K562 (cell line): ENCODE data around the gene PPP4C. TPM values are rescaled to one million over a fixed set of nuclear protein-coding genes. Genes with fewer than 3 reads are reported as not detected.

ENCODE experiments used
- ATAC-seq: fragments of 200-7000 bp; cut with Tn5 transposase; 3 replicates; pipeline ENCODE4 v1.9.1; 2020; ENCODE audit warnings: moderate library complexity
- BruUV-seq: library from RNA; stranded (reverse); fragments of 400-500 nt; replicated peaks from 2 replicates; lab custom pipeline; 2021; lab: Mats Ljungman, UMichigan
- CTCF ChIA-PET: fragments of 300-600 bp; formaldehyde crosslinking; extraction: SDS; loops from one replicate; lab custom pipeline; 2021; ENCODE audit warnings: low intra/inter-chr PET ratio; lab: Yijun Ruan, JAX
- POLR2A ChIA-PET: fragments of 300-600, 350-650 bp; sonication (Branson Sonifier 250); formaldehyde crosslinking; extraction: SDS; loops from one replicate; lab custom pipeline; 2021; ENCODE audit warnings: antibody characterized with exemption, inconsistent platforms; lab: Yijun Ruan, JAX
- DNase-seq, 4 experiments: peaks; one replicate each; pipeline versions ENCODE4 v3.0.0 to v3.0.0-alpha.2; 2011 to 2018; ENCODE audit warnings: low spot score in 3 of 4, mixed read lengths in 3 of 4; ENCODE audit errors: extremely low read depth in 1 of 4
- FAIRE-seq: peaks from 2 replicates; lab custom pipeline; 2011; peaks lifted over from hg19 to GRCh38; lab: Jason Lieb, UNC
- H2AFZ ChIP-seq: 2 replicates; pipeline ENCODE4 v1.6.0; 2011; ENCODE audit warnings: low read depth, low read length, control low read depth, inconsistent platforms
- H3K27ac ChIP-seq: fragments of 200-600 bp; 3 replicates; pipeline ENCODE4 v1.8.0; 2011; ENCODE audit warnings: low read depth, mild to moderate bottlenecking, control low read depth, inconsistent platforms, low read length, moderate library complexity, mixed read lengths; ENCODE audit errors: extremely low read depth
- H3K27me3 ChIP-seq, 2 experiments: fragments of 300-600 bp in 1 of 2; 2 replicates in 1 of 2; 3 replicates in 1 of 2; pipeline versions ENCODE4 v1.6.0 to v1.8.0; 2011; ENCODE audit warnings: inconsistent platforms in 2 of 2, low read length in 2 of 2, mild to moderate bottlenecking in 1 of 2, mixed read lengths in 1 of 2, moderate library complexity in 1 of 2; ENCODE audit not compliant: control insufficient read depth in 2 of 2, insufficient read depth in 2 of 2
- H3K36me3 ChIP-seq: fragments of 300-600 bp; 3 replicates; pipeline ENCODE4 v1.8.0; 2011; ENCODE audit warnings: mild to moderate bottlenecking, low read length, inconsistent platforms; ENCODE audit not compliant: control insufficient read depth, insufficient read depth
- H3K4me1 ChIP-seq, 2 experiments: fragments of 200-600 bp in 1 of 2; replicated peaks in 1 of 2; 2 replicates in 1 of 2; 3 replicates in 1 of 2; pipeline versions ENCODE4 v1.5.1 to v1.8.0; 2011; ENCODE audit warnings: inconsistent platforms in 2 of 2, low read length in 2 of 2, mild to moderate bottlenecking in 1 of 2, mixed read lengths in 1 of 2, moderate library complexity in 1 of 2; ENCODE audit not compliant: control insufficient read depth in 2 of 2, insufficient read depth in 2 of 2
- H3K4me2 ChIP-seq: 2 replicates; pipeline ENCODE4 v1.6.1; 2011; ENCODE audit warnings: low read length, control low read depth, inconsistent platforms, mixed read lengths; ENCODE audit not compliant: insufficient read depth
- H3K4me3 ChIP-seq: fragments of 200-600 bp; sonication (generic), shearing (Covaris generic); 2 replicates; pipeline ENCODE4 v1.5.1; 2016; ENCODE audit warnings: control low read depth, inconsistent platforms
- H3K79me2 ChIP-seq: fragments of 200-600 bp; 3 replicates; pipeline ENCODE4 v1.8.0; 2011; ENCODE audit warnings: low read length, inconsistent platforms; ENCODE audit not compliant: control insufficient read depth, insufficient read depth
- H3K9ac ChIP-seq, 2 experiments: 2 replicates each; pipeline versions ENCODE4 v1.6.0 to v1.6.1; 2011; ENCODE audit warnings: low read depth in 2 of 2, low read length in 2 of 2, control low read depth in 1 of 2, inconsistent platforms in 1 of 2, mild to moderate bottlenecking in 1 of 2, mixed read lengths in 1 of 2; ENCODE audit not compliant: insufficient read depth in 1 of 2
- H3K9me1 ChIP-seq: one replicate; pipeline ENCODE4 v1.6.0; 2011; ENCODE audit warnings: inconsistent platforms, mild to moderate bottlenecking, low read length, moderate library complexity; ENCODE audit not compliant: control insufficient read depth, insufficient read depth
- H3K9me3 ChIP-seq: replicated peaks from 2 replicates; pipeline ENCODE4 v1.5.1; 2011; ENCODE audit warnings: low read depth, low read length, inconsistent platforms; ENCODE audit not compliant: control insufficient read depth, insufficient read depth
- H4K20me1 ChIP-seq: replicated peaks from 2 replicates; pipeline ENCODE4 v1.6.1; 2011; ENCODE audit warnings: low read length, inconsistent platforms, mixed read lengths; ENCODE audit not compliant: control insufficient read depth, insufficient read depth
- C11orf30 ChIP-seq: fragments of 450-650 bp; IDR thresholded peaks from 2 replicates; pipeline ENCODE4 v1.6.1; 2016; ENCODE audit warnings: low read depth, mild to moderate bottlenecking
- FOXA1 ChIP-seq: fragments of 450-650 bp; IDR thresholded peaks from 2 replicates; pipeline ENCODE4 v1.6.1; 2016; ENCODE audit warnings: mild to moderate bottlenecking, borderline replicate concordance
- MTF1 ChIP-seq: fragments of 250-450 bp; sonication (Bioruptor Pico); IDR thresholded peaks from 2 replicates; pipeline ENCODE4 v1.9.0; 2021; ENCODE audit warnings: moderate library complexity, mild to moderate bottlenecking, inconsistent platforms, borderline replicate concordance
- NCOA4 ChIP-seq: fragments of 450-650 bp; IDR thresholded peaks from 2 replicates; pipeline ENCODE4 v1.6.1; 2018; ENCODE audit warnings: mild to moderate bottlenecking; ENCODE audit not compliant: partially characterized antibody
- POLR2B ChIP-seq: fragments of 450-650 bp; IDR thresholded peaks from 2 replicates; pipeline ENCODE4 v1.6.1; 2018; ENCODE audit warnings: low read depth; ENCODE audit not compliant: partially characterized antibody
- RBM39 ChIP-seq: fragments of 200-400 bp; formaldehyde crosslinking; optimal IDR thresholded peaks from 2 replicates; pipeline ENCODE3; 2018; ENCODE audit warnings: low read depth, low read length
- SAP30 ChIP-seq: fragments of 200-600 bp; sonication (generic); IDR thresholded peaks from 2 replicates; pipeline ENCODE4 v1.6.1; 2012; ENCODE audit warnings: borderline replicate concordance, low read depth, mild to moderate bottlenecking, moderate library complexity, low read length, control low read depth, inconsistent platforms; ENCODE audit not compliant: insufficient read depth, poor library complexity, severe bottlenecking
- SP1 ChIP-seq: sonication (generic); formaldehyde crosslinking; IDR thresholded peaks from 2 replicates; pipeline ENCODE4 v1.8.1; 2022; ENCODE audit warnings: mild to moderate bottlenecking, missing genetic modification reagents
- SRF ChIP-seq, 2 experiments: fragments of 250-450, 450-650 bp in 1 of 2; sonication (Bioruptor Pico) in 1 of 2; sonication (generic) in 1 of 2; formaldehyde crosslinking; IDR thresholded peaks; 2 replicates each; pipeline versions ENCODE4 v1.5.0 to v1.5.1; 2020 to 2022; ENCODE audit warnings: mild to moderate bottlenecking in 1 of 2, missing genetic modification reagents in 1 of 2
- TARDBP ChIP-seq: fragments of 450-650 bp; IDR thresholded peaks from 2 replicates; pipeline ENCODE4 v1.6.1; 2016
- ZFPM2 ChIP-seq: fragments of 250-450 bp; sonication (Bioruptor Pico); IDR thresholded peaks from 2 replicates; pipeline ENCODE4 v1.5.1; 2022; ENCODE audit warnings: mild to moderate bottlenecking
- ZNF778 ChIP-seq: fragments of 450-650 bp; formaldehyde crosslinking; IDR thresholded peaks from 2 replicates; pipeline ENCODE4 v1.4.0; 2020; ENCODE audit warnings: mild to moderate bottlenecking, moderate library complexity
- WGBS: fragments of 100-300 bp; shearing (Covaris generic); methylation state at CpG from one replicate; pipeline ENCODE4 v1.1.6; 2016; ENCODE audit warnings: low coverage, mixed read lengths; ENCODE audit not compliant: insufficient coverage; ENCODE audit errors: missing lambda C conversion rate; 5-methylcytosine and 5-hydroxymethylcytosine counted together
- in situ Hi-C: fragments of 300-500 bp; cut with MboI; formaldehyde crosslinking; loops from 4 replicates; pipeline ENCODE4 v1.15.0; 2018; ENCODE audit warnings: inconsistent platforms, mixed read lengths
- intact Hi-C: fragments of 100-400 bp; cut with micrococcal nuclease; formaldehyde crosslinking; loops from 2 replicates; pipeline ENCODE4 v1.14.2; 2022
- polyA plus RNA-seq, 8 experiments: library from polyadenylated mRNA; depleted of rRNA in 4 of 8; stranded (reverse) in 5 of 8; unstranded in 3 of 8; fragments of >200 nt; fragmentation: Nextera tagmentation in 2 of 8; fragmentation: Illumina TruSeq in 1 of 8; extraction: Ambion mirVana in 2 of 8; extraction: Trizol in 1 of 8; gene quantifications; 2 replicates each; pipeline versions ENCODE4 v1.2.1 to v1.2.3, GENCODE V29; 2011 to 2014; ENCODE audit warnings: inconsistent platforms in 1 of 8, missing spikeins in 1 of 8
- total RNA-seq, 7 experiments: library from RNA; depleted of rRNA in 6 of 7; stranded (reverse); fragments of >200 nt in 6 of 7; fragmentation: Illumina TruSeq in 2 of 7; extraction: Trizol in 2 of 7; gene quantifications; 2 replicates each; pipeline versions ENCODE4 v1.2.1 to v1.2.3, GENCODE V29; 2011 to 2021; ENCODE audit warnings: low replicate concordance in 1 of 7
- TF ChIP-seq, protein P1 (sequence below): sonication (generic); formaldehyde crosslinking; IDR thresholded peaks from 2 replicates; pipeline ENCODE4 v1.8.0; 2022; ENCODE audit warnings: mild to moderate bottlenecking, low read depth, missing genetic modification reagents
- TF ChIP-seq, protein P2 (sequence below): fragments of 450-650 bp; IDR thresholded peaks from 2 replicates; pipeline ENCODE4 v1.6.1; 2016
- TF ChIP-seq, protein P3 (sequence below), 2 experiments: IDR thresholded peaks; 2 replicates each; pipeline ENCODE4 v1.6.1; 2011; ENCODE audit warnings: borderline replicate concordance in 1 of 2, control low read depth in 1 of 2, low read depth in 1 of 2, low read length in 1 of 2, mild to moderate bottlenecking in 1 of 2, mixed read lengths in 1 of 2, moderate library complexity in 1 of 2; ENCODE audit not compliant: insufficient read depth in 1 of 2, insufficient read length in 1 of 2, poor library complexity in 1 of 2, severe bottlenecking in 1 of 2; ENCODE audit errors: extremely low read depth in 1 of 2
- TF ChIP-seq, protein P4 (sequence below): fragments of 450-650 bp; formaldehyde crosslinking; IDR thresholded peaks from 2 replicates; pipeline ENCODE4 v1.4.0; 2020; ENCODE audit warnings: mild to moderate bottlenecking, mixed read lengths

PPP4C gene
- total and polyA plus RNA-seq, 9 of the 15 experiments (the other 6 are each of a cell fraction or from before 2014, with no cell fraction given) = 3.5 to 183 (median 131) TPM

DNA sequence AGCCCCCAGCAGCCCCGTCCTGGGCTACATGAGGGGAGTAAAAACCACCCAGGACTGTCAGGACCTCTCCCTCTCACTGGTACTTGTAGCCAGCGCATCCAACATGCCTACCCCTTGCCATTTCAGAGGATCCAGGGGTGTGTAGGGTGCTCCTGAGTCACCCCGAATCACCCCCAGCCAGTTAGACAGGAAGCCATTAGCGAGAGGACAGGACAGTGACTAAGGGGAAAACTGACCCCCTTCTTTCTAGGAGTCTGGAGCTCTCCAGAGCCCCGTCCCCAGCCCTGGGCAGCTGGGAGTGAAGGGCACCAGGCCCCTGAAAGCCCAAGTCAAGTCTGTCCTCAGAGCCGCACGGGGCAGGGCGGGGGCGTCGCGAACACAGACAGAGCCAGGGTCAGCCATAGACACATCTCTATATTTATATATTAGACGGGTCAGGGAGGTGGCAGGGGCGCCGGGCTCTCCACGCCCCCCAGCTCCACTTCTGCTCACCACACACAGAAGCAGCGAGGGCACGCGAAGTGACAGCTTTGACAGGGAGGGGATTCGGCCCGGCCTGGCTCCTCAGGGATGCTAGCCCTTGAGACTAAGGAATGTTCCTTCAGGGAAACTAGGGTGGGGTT lies 38.0 kb downstream of the PPP4C start (continued):
- TF ChIP-seq SAP30 (peak; percentile 8), NCOA4 (no peak), ZFPM2 (CRISPR knock-in tag) (no peak), SP1 (peak; percentile 5; the same call in 1 of the 2 replicates), C11orf30 (0 out of 2 replicates have a peak, but pooled peaks have one; percentile 16), MTF1 (no peak), RBM39 (no peak), TARDBP (no peak)
- TF ChIP-seq, protein P1, sequence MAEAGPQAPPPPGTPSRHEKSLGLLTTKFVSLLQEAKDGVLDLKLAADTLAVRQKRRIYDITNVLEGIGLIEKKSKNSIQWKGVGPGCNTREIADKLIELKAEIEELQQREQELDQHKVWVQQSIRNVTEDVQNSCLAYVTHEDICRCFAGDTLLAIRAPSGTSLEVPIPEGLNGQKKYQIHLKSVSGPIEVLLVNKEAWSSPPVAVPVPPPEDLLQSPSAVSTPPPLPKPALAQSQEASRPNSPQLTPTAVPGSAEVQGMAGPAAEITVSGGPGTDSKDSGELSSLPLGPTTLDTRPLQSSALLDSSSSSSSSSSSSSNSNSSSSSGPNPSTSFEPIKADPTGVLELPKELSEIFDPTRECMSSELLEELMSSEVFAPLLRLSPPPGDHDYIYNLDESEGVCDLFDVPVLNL (CRISPR knock-in tag) = no peak
- TF ChIP-seq, all 486 proteins: peak for 7

DNA sequence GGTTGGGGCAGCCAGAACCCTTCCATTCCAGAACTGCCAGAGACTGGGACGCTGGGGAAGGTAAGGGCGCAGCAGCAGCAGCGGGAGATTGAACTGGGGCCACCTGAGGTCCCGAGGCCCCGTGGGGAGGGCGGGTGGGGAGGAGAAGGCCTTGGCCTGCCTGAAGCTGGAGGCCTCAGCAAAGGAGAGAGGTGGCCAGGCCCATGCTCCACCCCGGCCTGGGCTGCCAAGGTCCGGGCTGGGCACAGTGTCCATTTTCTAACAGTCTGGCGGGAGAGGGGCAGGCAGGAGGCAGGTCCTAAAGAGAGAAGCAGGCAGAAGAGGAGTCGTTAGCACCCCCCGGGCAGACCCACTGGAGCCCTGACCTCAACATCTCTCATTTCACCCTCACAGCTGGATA lies 38.6 kb downstream of the PPP4C start:
- H4K20me1 ChIP-seq = no peaks in the 10 kb centered on the region
- in situ Hi-C loops (no loop called here), intact Hi-C loops (no loop called here)
- 85% methylated on average over 9 of the region's 11 CpGs for WGBS
- H3K4me2 ChIP-seq = no peak overlapping the region
- CTCF ChIA-PET = no interaction called here
- ATAC-seq (no peak), FAIRE-seq (no peak), DNase-seq (no peak)
- POLR2A ChIA-PET = interaction anchor here (0.6 to 1.5 kb wide), 4 partner anchors 9 to 423 kb away, joined by 3 read pairs; partner anchors contain the start of gene ALDOA
- peak overlapping the region; percentile 60; the same call in 1 of the 3 replicates for H3K27ac ChIP-seq
- H3K36me3 ChIP-seq = peaks cover 16% of the 10 kb centered on the region; the same call in 1 of the 3 replicates
- no peaks in the 10 kb centered on the region for H3K9me3 ChIP-seq
- no peaks in the 10 kb centered on the region for H3K79me2 ChIP-seq
- BruUV-seq = no TSS peak
- H3K4me1 ChIP-seq = peaks cover 13 to 31% of the 10 kb centered on the region in 2 experiments; a peak in 4 of 5 replicates
- H3K9ac ChIP-seq = peak overlapping the region in 1 of 2 experiments; percentile 40; a peak in 1 of 4 replicates
- H3K4me3 ChIP-seq = no peak overlapping the region
- H2AFZ ChIP-seq = no peak overlapping the region
- H3K27me3 ChIP-seq = no peaks in the 10 kb centered on the region
- H3K9me1 ChIP-seq = peaks cover 6% of the 10 kb centered on the region
- TF ChIP-seq FOXA1 (no peak), ZNF778 (CRISPR knock-in tag) (no peak), SRF (CRISPR knock-in tag; IDR thresholded peaks at IDR 0.05) (no peak), POLR2B (no peak)
- TF ChIP-seq, protein P2, sequence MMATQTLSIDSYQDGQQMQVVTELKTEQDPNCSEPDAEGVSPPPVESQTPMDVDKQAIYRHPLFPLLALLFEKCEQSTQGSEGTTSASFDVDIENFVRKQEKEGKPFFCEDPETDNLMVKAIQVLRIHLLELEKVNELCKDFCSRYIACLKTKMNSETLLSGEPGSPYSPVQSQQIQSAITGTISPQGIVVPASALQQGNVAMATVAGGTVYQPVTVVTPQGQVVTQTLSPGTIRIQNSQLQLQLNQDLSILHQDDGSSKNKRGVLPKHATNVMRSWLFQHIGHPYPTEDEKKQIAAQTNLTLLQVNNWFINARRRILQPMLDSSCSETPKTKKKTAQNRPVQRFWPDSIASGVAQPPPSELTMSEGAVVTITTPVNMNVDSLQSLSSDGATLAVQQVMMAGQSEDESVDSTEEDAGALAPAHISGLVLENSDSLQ = no peak
- TF ChIP-seq, protein P3, sequence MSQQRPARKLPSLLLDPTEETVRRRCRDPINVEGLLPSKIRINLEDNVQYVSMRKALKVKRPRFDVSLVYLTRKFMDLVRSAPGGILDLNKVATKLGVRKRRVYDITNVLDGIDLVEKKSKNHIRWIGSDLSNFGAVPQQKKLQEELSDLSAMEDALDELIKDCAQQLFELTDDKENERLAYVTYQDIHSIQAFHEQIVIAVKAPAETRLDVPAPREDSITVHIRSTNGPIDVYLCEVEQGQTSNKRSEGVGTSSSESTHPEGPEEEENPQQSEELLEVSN (IDR thresholded peaks at IDR 0.05; ENCODE audit: borderline replicate concordance in 1 of 2, extremely low read depth in 1 of 2, insufficient read depth in 1 of 2, insufficient read length in 1 of 2, low read depth in 1 of 2, low read length in 1 of 2, poor library complexity in 1 of 2, severe bottlenecking in 1 of 2) = no peak
- TF ChIP-seq, protein P4, sequence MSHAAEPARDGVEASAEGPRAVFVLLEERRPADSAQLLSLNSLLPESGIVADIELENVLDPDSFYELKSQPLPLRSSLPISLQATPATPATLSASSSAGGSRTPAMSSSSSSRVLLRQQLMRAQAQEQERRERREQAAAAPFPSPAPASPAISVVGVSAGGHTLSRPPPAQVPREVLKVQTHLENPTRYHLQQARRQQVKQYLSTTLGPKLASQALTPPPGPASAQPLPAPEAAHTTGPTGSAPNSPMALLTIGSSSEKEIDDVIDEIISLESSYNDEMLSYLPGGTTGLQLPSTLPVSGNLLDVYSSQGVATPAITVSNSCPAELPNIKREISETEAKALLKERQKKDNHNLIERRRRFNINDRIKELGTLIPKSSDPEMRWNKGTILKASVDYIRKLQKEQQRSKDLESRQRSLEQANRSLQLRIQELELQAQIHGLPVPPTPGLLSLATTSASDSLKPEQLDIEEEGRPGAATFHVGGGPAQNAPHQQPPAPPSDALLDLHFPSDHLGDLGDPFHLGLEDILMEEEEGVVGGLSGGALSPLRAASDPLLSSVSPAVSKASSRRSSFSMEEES (CRISPR knock-in tag) = no peak
